ENCODE measurements around the gene MYO5B. TPM values are rescaled to one million over a fixed set of nuclear protein-coding genes. Genes with fewer than 3 reads are reported as not detected.

MYO5B gene
- total RNA-seq, 1 donor: under 0.01 TPM

DNA sequence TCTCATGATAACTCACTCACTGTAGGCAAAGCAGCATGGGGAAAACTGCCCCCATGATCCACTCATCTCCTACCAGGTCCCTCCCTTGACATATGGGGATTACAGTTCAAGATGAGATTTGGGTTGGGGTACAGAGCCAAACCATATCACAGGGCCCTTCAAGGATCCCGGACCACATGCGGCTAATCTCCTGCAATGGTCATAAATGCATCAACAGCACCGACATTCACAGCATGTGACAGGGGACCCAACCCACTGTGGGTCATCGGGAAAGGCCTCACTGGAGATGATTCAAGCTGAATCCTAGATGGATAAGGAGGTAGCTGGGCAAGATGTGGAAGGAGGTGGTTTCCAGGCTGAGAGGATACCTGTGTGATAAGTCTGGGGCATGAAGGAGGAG, 129.4 kb downstream of the MYO5B start:
- no peak overlapping the region for H3K4me3 ChIP-seq (ENCODE audit: low read depth, low read length)
- TF ChIP-seq, protein P1, sequence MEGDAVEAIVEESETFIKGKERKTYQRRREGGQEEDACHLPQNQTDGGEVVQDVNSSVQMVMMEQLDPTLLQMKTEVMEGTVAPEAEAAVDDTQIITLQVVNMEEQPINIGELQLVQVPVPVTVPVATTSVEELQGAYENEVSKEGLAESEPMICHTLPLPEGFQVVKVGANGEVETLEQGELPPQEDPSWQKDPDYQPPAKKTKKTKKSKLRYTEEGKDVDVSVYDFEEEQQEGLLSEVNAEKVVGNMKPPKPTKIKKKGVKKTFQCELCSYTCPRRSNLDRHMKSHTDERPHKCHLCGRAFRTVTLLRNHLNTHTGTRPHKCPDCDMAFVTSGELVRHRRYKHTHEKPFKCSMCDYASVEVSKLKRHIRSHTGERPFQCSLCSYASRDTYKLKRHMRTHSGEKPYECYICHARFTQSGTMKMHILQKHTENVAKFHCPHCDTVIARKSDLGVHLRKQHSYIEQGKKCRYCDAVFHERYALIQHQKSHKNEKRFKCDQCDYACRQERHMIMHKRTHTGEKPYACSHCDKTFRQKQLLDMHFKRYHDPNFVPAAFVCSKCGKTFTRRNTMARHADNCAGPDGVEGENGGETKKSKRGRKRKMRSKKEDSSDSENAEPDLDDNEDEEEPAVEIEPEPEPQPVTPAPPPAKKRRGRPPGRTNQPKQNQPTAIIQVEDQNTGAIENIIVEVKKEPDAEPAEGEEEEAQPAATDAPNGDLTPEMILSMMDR (IDR thresholded peaks at IDR 0.05; ENCODE audit: insufficient read depth, low read depth, low read length): no peak
- no peak for DNase-seq (ENCODE audit: low read depth)

DNA sequence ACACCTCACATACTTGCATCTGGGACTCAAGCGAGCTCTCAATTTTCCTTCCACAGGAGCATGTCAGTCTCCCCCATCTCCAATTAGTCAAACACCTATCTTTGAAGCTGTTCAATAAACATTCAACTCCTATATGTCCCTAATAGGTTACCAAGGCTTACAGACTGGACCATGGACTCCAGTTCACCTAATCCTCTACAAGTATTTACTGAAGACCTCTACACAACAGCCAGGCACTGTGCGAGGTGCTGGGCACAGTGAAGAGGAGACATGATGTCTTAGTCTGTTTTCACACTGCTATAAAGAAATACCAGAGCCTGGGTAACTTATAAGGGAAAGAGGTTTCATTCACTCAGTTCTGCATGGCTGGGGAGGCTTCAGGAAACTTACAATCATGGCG, 129.9 kb downstream of the MYO5B start:
- TF ChIP-seq, protein P1 (IDR thresholded peaks at IDR 0.05; ENCODE audit: insufficient read depth, low read depth, low read length): no peak
- no peak for DNase-seq (ENCODE audit: low read depth)

DNA sequence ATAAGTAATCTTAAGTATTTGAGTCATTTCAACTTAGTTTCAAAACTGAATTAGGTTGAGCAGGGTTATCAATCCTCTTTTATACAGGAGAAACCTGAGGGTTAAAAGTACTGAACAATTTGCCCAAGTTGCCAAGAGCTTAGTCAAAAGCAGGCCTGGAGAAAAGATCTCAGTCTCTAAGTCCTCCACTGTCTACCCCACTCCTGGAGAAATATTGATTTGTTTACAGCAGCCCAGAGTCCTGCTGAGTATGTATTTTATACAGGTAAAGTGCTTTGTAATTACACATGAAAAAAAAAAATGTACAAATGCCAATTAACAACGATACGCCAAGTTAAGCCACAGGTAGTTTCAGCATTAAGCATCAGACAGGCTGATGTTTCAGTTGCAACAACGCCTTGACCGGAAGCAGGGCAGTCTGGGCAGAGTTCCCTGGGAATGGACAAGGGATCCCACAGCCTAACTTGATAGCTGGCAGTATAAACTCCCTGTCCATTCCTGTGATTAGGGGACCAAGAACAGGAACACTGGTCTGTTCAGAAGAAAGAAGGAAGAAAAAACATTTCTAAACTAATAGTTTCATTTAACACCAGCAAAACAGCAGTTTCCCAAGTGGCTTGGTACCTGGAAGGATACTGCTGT, 132.9 kb downstream of the MYO5B start:
- no peak overlapping the region for H3K4me3 ChIP-seq (ENCODE audit: low read depth, low read length)
- DNase-seq (ENCODE audit: low read depth): no peak
- TF ChIP-seq, protein P1 (IDR thresholded peaks at IDR 0.05; ENCODE audit: insufficient read depth, low read depth, low read length): no peak

More for the DNA sequence above, 129.9 kb downstream of the MYO5B start:
- no peak overlapping the region for H3K4me3 ChIP-seq (ENCODE audit: low read depth, low read length)

DNA sequence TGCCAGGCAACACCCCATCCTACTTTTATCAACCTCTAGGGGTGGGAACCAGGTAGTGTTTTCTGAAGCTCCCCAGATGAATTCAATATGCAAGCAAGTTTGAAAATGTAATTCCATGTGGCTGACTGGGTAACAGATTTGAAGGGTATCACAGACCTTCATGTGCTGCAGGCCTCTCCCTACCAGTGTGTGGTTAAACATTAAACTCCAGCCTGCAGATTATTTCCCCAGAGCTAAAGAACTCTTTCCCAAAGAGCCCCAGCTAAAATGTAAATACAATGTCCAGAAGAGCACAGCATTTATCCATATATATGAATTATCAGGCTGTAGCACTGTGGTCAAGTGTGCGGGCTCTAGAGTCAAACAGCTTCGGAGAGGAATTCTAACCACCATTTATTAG, 134.1 kb downstream of the MYO5B start:
- TF ChIP-seq, protein P1 (IDR thresholded peaks at IDR 0.05; ENCODE audit: insufficient read depth, low read depth, low read length): no peak
- no peak overlapping the region for H3K4me3 ChIP-seq (ENCODE audit: low read depth, low read length)
- no peak for DNase-seq (ENCODE audit: low read depth)

DNA sequence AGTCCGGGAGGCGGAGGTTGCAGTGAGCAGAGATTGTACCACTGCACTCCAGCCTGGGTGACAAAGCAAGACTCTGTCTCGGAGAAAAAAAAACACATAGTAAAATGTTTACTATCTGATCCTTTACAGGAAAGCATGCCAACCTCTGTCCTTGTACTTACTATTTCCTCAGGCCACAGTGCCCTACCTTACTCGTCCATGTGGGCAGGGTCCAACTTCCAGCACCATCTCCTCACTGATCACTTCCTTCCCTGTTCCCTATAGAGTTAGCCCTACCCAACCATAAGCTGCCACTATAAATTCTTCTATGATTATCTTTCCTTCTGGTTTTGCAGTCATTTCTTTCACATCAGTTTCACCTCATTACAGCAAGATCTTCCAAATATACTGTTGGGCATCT, 136.2 kb downstream of the MYO5B start:
- no peak for DNase-seq (ENCODE audit: low read depth)
- no peak overlapping the region for H3K4me3 ChIP-seq (ENCODE audit: low read depth, low read length)
- TF ChIP-seq, protein P1 (IDR thresholded peaks at IDR 0.05; ENCODE audit: insufficient read depth, low read depth, low read length): no peak

DNA sequence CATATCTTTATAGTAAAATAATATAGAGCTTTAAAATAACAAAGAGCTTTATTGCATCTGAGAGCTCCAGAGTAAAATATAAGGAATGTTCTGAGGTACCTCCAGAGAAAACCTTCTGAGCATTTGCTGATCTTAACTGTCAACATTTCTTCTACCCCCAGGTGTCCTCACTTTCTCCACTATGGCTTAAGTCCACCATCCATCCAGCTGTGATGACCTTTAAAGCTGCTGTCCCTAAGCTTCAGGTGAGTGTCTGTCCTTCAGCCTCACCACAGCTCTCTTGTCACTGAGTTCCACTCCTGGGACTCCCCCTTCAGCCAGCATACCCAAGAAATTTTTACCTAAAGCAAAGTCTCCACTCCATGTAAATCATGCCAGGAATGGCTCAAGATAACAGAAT, 137.9 kb downstream of the MYO5B start:
- DNase-seq (ENCODE audit: low read depth): no peak
- H3K4me3 ChIP-seq (ENCODE audit: low read depth, low read length): no peak overlapping the region
- TF ChIP-seq, protein P1 (IDR thresholded peaks at IDR 0.05; ENCODE audit: insufficient read depth, low read depth, low read length): no peak

DNA sequence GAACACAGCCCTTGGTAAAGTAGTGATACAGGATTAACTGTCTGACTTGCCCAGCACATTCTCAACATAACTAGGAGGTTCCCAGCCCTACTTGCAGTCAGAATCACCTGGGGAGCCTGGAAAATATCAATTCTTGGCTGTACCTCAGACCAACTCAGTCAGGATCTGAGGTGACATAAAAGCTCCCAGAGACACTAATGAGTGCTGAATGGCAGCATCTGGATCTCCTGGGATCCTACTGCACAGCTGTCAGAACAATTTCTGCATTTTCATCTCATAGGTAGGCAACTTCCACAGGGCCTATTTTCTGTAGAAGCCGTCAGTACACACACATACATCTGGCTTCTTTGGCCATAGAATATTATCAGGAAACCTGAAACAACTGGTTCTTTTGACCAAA, 138.8 kb downstream of the MYO5B start:
- TF ChIP-seq, protein P1 (IDR thresholded peaks at IDR 0.05; ENCODE audit: insufficient read depth, low read depth, low read length): no peak
- DNase-seq (ENCODE audit: low read depth): no peak
- H3K4me3 ChIP-seq (ENCODE audit: low read depth, low read length): no peak overlapping the region
